Lower leg skin (tissue), 4 donors: Measurements from ENCODE around the gene TBC1D22A. TPM values are rescaled to one million over a fixed set of nuclear protein-coding genes. Genes with fewer than 3 reads are reported as not detected.

Experiments used
- DNase-seq, 2 donors: peaks; one replicate each; pipeline ENCODE4 v3.0.0-alpha.2; 2019; ENCODE audit warnings: low spot score in 2 of 2
- H3K4me3 ChIP-seq: fragments of 200-600 bp; sonication (generic); 2 replicates; pipeline ENCODE4 v1.5.1; 2017; ENCODE audit warnings: mild to moderate bottlenecking, low read depth; ENCODE audit not compliant: poor library complexity, severe bottlenecking
- POLR2A ChIP-seq, 2 donors: fragments of 450-650 bp; IDR thresholded peaks; one replicate each; pipeline ENCODE4 v1.6.1; 2016 to 2017; ENCODE audit warnings: antibody characterized with exemption in 2 of 2, mild to moderate bottlenecking in 1 of 2, moderate library complexity in 1 of 2
- WGBS, 2 donors: methylation state at CpG; one replicate each; pipeline ENCODE4 v1.1.5; 2018; 5-methylcytosine and 5-hydroxymethylcytosine counted together
- intact Hi-C: fragments of 100-400 bp; cut with DNase I; formaldehyde crosslinking; loops from one replicate; pipeline ENCODE4 v1.15.0; 2023; ENCODE audit warnings: low total_unique reads
- total RNA-seq, 4 donors: library from RNA; depleted of rRNA; stranded (reverse); fragments of >200 nt; gene quantifications; one replicate each; pipeline ENCODE4 v1.1.0, GENCODE V29; 2016
- TF ChIP-seq, protein P1 (sequence below), 3 donors: fragments of 450-650 bp; IDR thresholded peaks; one replicate each; pipeline ENCODE4 v1.5.1; 2016; ENCODE audit warnings: antibody characterized with exemption in 3 of 3, mild to moderate bottlenecking in 3 of 3, moderate library complexity in 2 of 3

Gene TBC1D22A
- total RNA-seq, 4 donors from 2014 or later: 21.8 to 32.3 (median 31.6) TPM

DNA sequence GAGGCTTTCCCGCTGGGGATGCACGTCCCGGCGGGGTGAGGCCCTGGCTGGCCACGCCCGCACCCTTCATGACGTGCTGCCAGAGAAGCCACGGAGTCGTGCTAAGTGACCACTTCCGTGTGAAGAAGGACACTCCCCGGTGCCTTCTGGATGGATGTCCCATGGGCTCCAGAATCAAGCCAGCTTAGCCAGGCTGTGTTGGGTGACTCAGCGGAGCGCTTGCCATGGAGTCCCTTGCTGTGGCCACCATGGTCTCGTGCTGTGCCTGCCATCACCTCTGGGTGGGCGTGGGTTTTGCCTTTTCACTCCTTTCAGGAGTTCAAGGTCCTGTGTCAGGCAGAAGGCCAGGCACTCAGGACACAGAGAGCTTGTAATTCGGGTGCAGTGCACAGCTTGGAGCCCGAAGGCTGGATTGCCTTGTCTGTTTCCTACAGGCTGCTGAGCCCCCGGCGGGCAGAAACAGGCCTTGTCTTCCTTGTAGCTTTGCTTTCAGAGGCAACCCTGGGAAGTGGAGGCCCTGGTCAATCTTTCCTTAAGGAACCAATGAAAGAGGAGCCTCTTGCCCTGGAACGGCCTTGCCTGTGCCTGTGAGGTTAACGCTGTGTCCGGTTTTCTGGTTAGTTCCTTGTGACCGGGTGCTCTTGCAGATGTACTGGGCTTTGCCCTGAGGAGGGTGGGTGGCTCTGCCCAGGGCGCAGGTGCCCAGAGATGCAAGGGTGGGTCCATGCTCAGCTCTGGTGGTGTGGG is 268.6 kb downstream of the TBC1D22A start:
- H3K4me3 ChIP-seq: no peak overlapping the region
- 67 to 79% methylated on average over 19 to 21 of the region's 24 CpGs for WGBS, 2 donors
- peak in 1 of 2 donors; percentile 60 for DNase-seq
- intact Hi-C loops: no loop called here
- TF ChIP-seq, protein P1, sequence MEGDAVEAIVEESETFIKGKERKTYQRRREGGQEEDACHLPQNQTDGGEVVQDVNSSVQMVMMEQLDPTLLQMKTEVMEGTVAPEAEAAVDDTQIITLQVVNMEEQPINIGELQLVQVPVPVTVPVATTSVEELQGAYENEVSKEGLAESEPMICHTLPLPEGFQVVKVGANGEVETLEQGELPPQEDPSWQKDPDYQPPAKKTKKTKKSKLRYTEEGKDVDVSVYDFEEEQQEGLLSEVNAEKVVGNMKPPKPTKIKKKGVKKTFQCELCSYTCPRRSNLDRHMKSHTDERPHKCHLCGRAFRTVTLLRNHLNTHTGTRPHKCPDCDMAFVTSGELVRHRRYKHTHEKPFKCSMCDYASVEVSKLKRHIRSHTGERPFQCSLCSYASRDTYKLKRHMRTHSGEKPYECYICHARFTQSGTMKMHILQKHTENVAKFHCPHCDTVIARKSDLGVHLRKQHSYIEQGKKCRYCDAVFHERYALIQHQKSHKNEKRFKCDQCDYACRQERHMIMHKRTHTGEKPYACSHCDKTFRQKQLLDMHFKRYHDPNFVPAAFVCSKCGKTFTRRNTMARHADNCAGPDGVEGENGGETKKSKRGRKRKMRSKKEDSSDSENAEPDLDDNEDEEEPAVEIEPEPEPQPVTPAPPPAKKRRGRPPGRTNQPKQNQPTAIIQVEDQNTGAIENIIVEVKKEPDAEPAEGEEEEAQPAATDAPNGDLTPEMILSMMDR (IDR thresholded peaks at IDR 0.05): no peak
- TF ChIP-seq POLR2A (IDR thresholded peaks at IDR 0.05): no peak

DNA sequence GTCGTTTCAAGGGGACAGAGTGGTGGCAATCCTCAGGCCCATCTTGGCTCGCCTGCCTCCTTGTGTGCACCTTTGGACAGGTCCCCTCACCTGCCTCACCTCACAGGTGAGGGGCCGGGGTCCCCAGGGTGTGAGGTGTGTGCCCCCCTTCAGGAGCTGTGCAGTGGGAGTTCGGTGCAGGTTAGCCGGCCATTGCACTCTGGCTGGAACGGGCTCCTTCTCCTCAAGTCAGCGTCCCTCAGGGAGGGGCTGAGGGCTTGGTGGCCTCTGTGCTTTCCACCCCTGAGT is 269.1 kb downstream of the TBC1D22A start:
- intact Hi-C loops: no loop called here
- H3K4me3 ChIP-seq: no peak overlapping the region
- 94% methylated on average over 6 to 7 of the region's 7 CpGs for WGBS, 2 donors
- TF ChIP-seq, protein P1 (IDR thresholded peaks at IDR 0.05): no peak
- no peak for TF ChIP-seq POLR2A (IDR thresholded peaks at IDR 0.05)
- no peak for DNase-seq

DNA sequence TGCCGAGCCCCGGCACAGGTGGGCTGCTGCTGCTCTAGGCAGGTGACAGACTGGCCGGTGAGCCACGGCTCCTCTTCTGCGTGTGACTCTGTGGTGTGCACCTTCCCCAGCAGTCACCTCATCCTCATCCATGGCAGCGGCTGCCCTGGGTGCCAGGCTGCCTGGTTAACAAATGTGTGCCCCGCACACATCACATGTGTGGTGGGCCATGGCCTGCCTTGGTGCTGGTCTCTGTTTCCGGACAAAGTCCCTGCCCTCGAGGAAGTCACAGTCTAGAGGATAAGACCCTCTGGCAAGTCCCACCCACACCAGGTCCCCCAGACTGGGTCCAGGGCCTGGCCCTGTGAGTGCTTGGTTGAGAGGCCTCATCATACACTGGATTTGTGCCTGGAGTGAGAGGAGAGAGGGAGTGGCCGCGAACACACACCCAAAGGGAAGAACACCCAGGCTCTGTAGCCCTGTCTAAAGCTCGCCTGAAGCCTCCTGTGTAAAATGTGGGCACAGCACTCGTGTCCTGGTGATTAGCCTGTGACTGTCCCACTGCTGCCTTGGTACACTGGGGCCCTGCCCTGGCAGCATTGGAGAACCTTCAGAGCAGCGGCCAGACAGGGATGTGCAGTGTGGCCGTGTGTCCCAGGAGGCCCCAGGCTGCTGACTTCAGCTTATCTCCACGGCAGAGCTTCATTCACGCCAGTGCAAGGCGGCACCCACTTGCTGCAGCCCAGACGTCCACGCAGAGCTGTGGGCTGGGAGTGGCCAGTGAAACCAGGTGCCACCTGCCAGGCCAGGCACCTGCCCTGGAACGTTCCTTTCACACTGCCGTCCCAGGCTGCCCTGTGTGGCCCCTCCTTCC is 269.9 kb downstream of the TBC1D22A start:
- no peak overlapping the region for H3K4me3 ChIP-seq
- intact Hi-C loops: no loop called here
- peak in 1 of 2 donors; percentile 63 for DNase-seq
- 57 to 61% methylated on average over 14 to 19 of the region's 22 CpGs for WGBS, 2 donors
- no peak for TF ChIP-seq POLR2A (IDR thresholded peaks at IDR 0.05)
- TF ChIP-seq, protein P1 (IDR thresholded peaks at IDR 0.05): no peak

DNA sequence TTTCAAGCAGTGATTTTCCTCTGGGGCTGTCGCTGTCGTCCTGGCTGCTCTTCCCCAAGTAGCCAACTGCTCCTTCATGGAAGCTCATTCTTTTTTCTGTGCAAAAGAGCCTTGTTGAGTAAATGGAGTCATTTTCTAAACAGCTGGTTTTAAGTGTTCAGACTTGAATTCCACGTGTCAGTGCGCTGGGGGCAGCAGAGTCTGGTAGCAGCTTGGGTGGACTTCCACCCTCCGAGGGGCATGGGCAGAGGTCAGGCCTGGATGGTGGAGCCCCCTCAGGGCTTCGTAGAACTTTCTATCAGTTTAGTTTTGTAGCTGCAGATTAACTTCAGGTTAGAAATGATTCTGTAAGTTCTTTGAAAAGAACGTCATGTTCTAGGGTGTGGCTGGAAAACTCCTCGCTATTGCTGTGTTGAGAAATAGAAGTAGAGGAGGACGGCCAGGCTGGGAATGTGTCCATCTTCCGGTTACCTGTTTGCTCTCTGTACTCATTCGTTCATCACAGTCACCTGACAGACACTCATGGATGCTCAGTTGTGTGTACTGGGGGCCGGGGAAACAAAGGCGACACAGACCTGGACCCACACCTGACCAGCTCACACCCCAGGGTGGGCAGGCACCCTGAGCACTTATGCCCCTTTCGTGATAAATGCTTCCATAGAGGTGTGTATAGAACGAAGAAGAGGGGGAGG is 270.7 kb downstream of the TBC1D22A start:
- WGBS, 2 donors: 39 to 69% methylated on average over 15 of the region's 15 CpGs
- peak in 1 of 2 donors; percentile 61 for DNase-seq
- TF ChIP-seq, protein P1 (IDR thresholded peaks at IDR 0.05): no peak
- TF ChIP-seq POLR2A (IDR thresholded peaks at IDR 0.05): no peak
- H3K4me3 ChIP-seq: no peak overlapping the region
- intact Hi-C loops: no loop called here

DNA sequence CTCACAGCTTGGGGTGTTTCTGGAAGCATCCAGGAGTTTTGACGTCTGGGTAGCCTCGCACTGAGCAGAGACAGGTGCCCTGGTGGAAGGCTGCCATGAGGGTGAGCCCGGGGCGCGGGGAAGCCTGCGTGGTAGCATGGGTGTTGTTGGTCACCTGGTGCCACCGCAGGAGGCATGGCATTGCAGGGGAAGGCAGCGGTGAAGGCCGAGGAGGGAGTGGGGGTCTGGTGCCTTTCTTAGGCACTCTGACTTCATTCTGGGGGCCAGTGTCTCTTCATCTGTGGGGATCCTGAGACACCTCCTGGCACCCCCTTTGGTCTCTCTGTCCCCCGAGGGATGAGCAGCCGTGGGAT is 271.2 kb downstream of the TBC1D22A start:
- no peak for TF ChIP-seq POLR2A (IDR thresholded peaks at IDR 0.05)
- TF ChIP-seq, protein P1 (IDR thresholded peaks at IDR 0.05): no peak
- intact Hi-C loops: no loop called here
- no peak overlapping the region for H3K4me3 ChIP-seq
- DNase-seq: no peak
- 90 to 95% methylated on average over 11 of the region's 11 CpGs for WGBS, 2 donors
